Right lobe of liver (tissue), 6 donors: Measurements from ENCODE around the gene HDAC4. TPM values are rescaled to one million over a fixed set of nuclear protein-coding genes. Genes with fewer than 3 reads are reported as not detected.

Experiments
- ATAC-seq, 4 donors: fragments of 200-7000 bp; cut with Tn5 transposase; one replicate each; pipeline ENCODE4 v1.9.1; 2020; ENCODE audit warnings: mild to moderate bottlenecking in 4 of 4, moderate library complexity in 4 of 4
- DNase-seq, 3 donors: peaks; one replicate each; pipeline ENCODE4 v3.0.0-alpha.2; 2020
- H3K27ac ChIP-seq, 3 donors: fragments of 200-600 bp; one replicate each; pipeline ENCODE4 v1.8.0; 2022
- H3K27me3 ChIP-seq, 2 donors: fragments of 200-600 bp; one replicate each; pipeline ENCODE4 v1.8.0; 2022
- H3K36me3 ChIP-seq, 4 donors: fragments of 200-600 bp; sonication (generic) in 1 of 4; one replicate each; pipeline versions ENCODE4 v1.5.1 to v1.8.0; 2017 to 2022; ENCODE audit warnings: control low read depth in 1 of 4
- H3K4me1 ChIP-seq, 4 donors: fragments of 200-600 bp; sonication (generic) in 1 of 4; one replicate each; pipeline versions ENCODE4 v1.5.1 to v1.8.0; 2017 to 2022; ENCODE audit warnings: control low read depth in 1 of 4
- H3K4me3 ChIP-seq, 3 donors: fragments of 200-600 bp; one replicate each; pipeline ENCODE4 v1.8.0; 2022
- H3K9me3 ChIP-seq, 4 donors: fragments of 200-600 bp; sonication (generic) in 1 of 4; one replicate each; pipeline versions ENCODE4 v1.5.1 to v1.8.0; 2017 to 2022; ENCODE audit warnings: control low read depth in 1 of 4
- CTCF ChIP-seq, 4 donors: fragments of 200-600 bp in 3 of 4; fragments of 450-650 bp in 1 of 4; IDR thresholded peaks; one replicate each; pipeline versions ENCODE4 v1.5.1 to v1.8.0; 2016 to 2022; ENCODE audit warnings: antibody characterized with exemption in 4 of 4, mild to moderate bottlenecking in 2 of 4
- POLR2A ChIP-seq: fragments of 450-650 bp; IDR thresholded peaks from one replicate; pipeline ENCODE4 v1.6.1; 2017; ENCODE audit warnings: antibody characterized with exemption, mild to moderate bottlenecking
- WGBS: methylation state at CpG from one replicate; pipeline ENCODE4 v1.1.6; 2018; ENCODE audit warnings: low coverage, low lambda C conversion rate; ENCODE audit not compliant: insufficient coverage; ENCODE audit errors: missing lambda C conversion rate; 5-methylcytosine and 5-hydroxymethylcytosine counted together
- intact Hi-C, 2 donors: fragments of 100-400 bp; cut with DNase I; formaldehyde crosslinking; loops; one replicate each; pipeline versions ENCODE4 v1.11.2 to v1.14.1; 2022
- total RNA-seq, 6 experiments: library from RNA; depleted of rRNA in 2 of 6; stranded (reverse); fragments of >200 nt in 2 of 6; fragmentation: NEBNext Ultra II Directional in 3 of 6; extraction: Animal tissue kit (Norgen Biotek cat#: 25700) in 3 of 6; gene quantifications; one replicate each; pipeline versions ENCODE4 v1.1.0 to v1.2.4, GENCODE V29; 2016 to 2023
- donor health status: DM: no; HTN: yes; CAD: no.
- donor health status: DM: no; HTN: no; CAD: no.
- donor health status: DM: no; HTN: no; CAD: no.
- donor health status: DM: no; HTN: yes; CAD: no.
- donor health status: DM: no; HTN: yes; CAD: no.

HDAC4 gene
- total RNA-seq, 6 experiments from 2014 or later, result 8.9 to 22.4 (median 14.7) TPM

- Histone ChIP-seq H3K4me1 (no peaks in the 10 kb centered on the region), H3K27me3 (no peaks in the 10 kb centered on the region), H3K4me3 (no peak overlapping the region), H3K27ac (no peak overlapping the region), H3K36me3 (peaks cover 0 to 44% (median 7%) of the 10 kb centered on the region in 4 donors), H3K9me3 (no peaks in the 10 kb centered on the region)
- DNase-seq (peak in 1 of 3 donors; percentile 15), ATAC-seq (no peak)
- WGBS, result 82% methylated on average over 6 of the region's 9 CpGs
- no peak for TF ChIP-seq CTCF (IDR thresholded peaks at IDR 0.05)
- TF ChIP-seq POLR2A, result no peak
- intact Hi-C loops, result no loop called here
Measured at GRCh38 chr2:239130041-239130440, 270.8 kb downstream of the HDAC4 start.

- peaks cover 0 to 40% (median 8%) of the 10 kb centered on the region in 4 donors for H3K36me3 ChIP-seq
- H3K4me1 ChIP-seq, result no peaks in the 10 kb centered on the region
- WGBS, result 96% methylated on average over 4 of the region's 8 CpGs
- no peaks in the 10 kb centered on the region for H3K27me3 ChIP-seq
- no peak overlapping the region for H3K27ac ChIP-seq
- TF ChIP-seq CTCF (IDR thresholded peaks at IDR 0.05), result no peak
- no peak for TF ChIP-seq POLR2A
- ATAC-seq, result no peak
- no peak for DNase-seq
- intact Hi-C loops, result no loop called here
- no peak overlapping the region for H3K4me3 ChIP-seq
- H3K9me3 ChIP-seq, result no peaks in the 10 kb centered on the region
Measured at GRCh38 chr2:239129147-239129920, 271.5 kb downstream of the HDAC4 start.

- intact Hi-C loops, result no loop called here
- no CpG with 5 or more reads among the region's 13 CpGs for WGBS
- Histone ChIP-seq H3K27me3 (no peaks in the 10 kb centered on the region), H3K9me3 (no peaks in the 10 kb centered on the region), H3K27ac (no peak overlapping the region), H3K4me3 (no peak overlapping the region), H3K4me1 (no peaks in the 10 kb centered on the region), H3K36me3 (peaks cover 0 to 33% (median 8%) of the 10 kb centered on the region in 4 donors)
- DNase-seq, result no peak
- no peak for TF ChIP-seq POLR2A
- no peak for TF ChIP-seq CTCF (IDR thresholded peaks at IDR 0.05)
- ATAC-seq, result no peak
Measured at GRCh38 chr2:239128706-239129105, 272.1 kb downstream of the HDAC4 start.

- Histone ChIP-seq H3K4me3 (no peak overlapping the region), H3K27ac (no peak overlapping the region), H3K9me3 (no peaks in the 10 kb centered on the region), H3K36me3 (peaks cover 0 to 25% (median 8%) of the 10 kb centered on the region in 4 donors), H3K27me3 (no peaks in the 10 kb centered on the region), H3K4me1 (no peaks in the 10 kb centered on the region)
- ATAC-seq, result peak in 2 of 4 donors; percentile 30 to 49
- intact Hi-C loops, result no loop called here
- no peak for TF ChIP-seq POLR2A
- no peak for TF ChIP-seq CTCF (IDR thresholded peaks at IDR 0.05)
- WGBS, result 72% methylated on average over 6 of the region's 9 CpGs
- DNase-seq, result no peak
Measured at GRCh38 chr2:239127513-239127912, 273.3 kb downstream of the HDAC4 start.
